GM18951 (cell line): Measurements from ENCODE around the gene LRRN3.

Experiments
- POLR2A ChIP-seq: IDR thresholded peaks from 4 replicates; pipeline ENCODE4 v1.6.1; 2011; ENCODE audit warnings: mild to moderate bottlenecking; ENCODE audit not compliant: insufficient read length, insufficient read depth; ENCODE audit errors: extremely low read depth
- in situ Hi-C: fragments of 300-500 bp; cut with MboI; formaldehyde crosslinking; loops from one replicate; pipeline ENCODE4 v1.12.0; 2022; ENCODE audit warnings: low sequenced_read_pairs, mixed read lengths, inconsistent platforms; ENCODE audit not compliant: unreplicated experiment

LRRN3 gene

GRCh38 chr7:111172564-111173257 is 81.8 kb downstream of the LRRN3 start:
- no peak for TF ChIP-seq POLR2A
- in situ Hi-C loops = no loop called here

- in situ Hi-C loops = no loop called here
- no peak for TF ChIP-seq POLR2A
Observed at GRCh38 chr7:111173528-111173927, 82.6 kb downstream of the LRRN3 start.

DNA sequence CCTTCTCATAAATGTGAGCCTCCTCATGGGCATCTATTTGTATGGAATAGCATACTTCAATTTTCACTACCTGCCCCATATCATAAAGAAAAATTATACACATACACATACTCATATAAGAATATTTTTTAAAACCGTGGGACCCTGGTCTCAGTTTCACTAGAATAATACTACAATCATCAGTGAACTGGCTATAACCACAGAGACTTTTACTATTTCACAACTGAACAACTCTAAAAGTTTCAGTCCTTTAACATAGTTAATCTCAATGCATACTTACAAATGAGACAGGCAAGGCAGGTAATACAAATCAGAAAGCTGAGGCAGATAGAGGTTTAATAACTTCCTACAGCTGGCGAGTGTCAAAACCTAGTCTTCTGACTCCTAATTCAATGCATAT is 83.1 kb downstream of the LRRN3 start:
- in situ Hi-C loops = no loop called here
- TF ChIP-seq POLR2A = no peak

GRCh38 chr7:111174510-111174909 is 83.6 kb downstream of the LRRN3 start:
- in situ Hi-C loops = no loop called here
- no peak for TF ChIP-seq POLR2A
